ENCODE data around the gene SIVA1. TPM values are rescaled to one million over a fixed set of nuclear protein-coding genes. Genes with fewer than 3 reads are reported as not detected.

The SIVA1 gene
- total RNA-seq, 1 donor from 2014 or later = 47.0 TPM

- peaks cover 10% of the 10 kb centered on the region for H3K9me3 Mint-ChIP-seq (ENCODE audit: low read depth)
- TF ChIP-seq CTCF (IDR thresholded peaks at IDR 0.05) = no peak
- DNase-seq (ENCODE audit: low spot score) = no peak
- no peaks in the 10 kb centered on the region for H3K27me3 Mint-ChIP-seq (ENCODE audit: low read depth)
- no peak overlapping the region for H3K27ac Mint-ChIP-seq (ENCODE audit: unreplicated experiment)
- H3K4me3 Mint-ChIP-seq (ENCODE audit: unreplicated experiment) = no peak overlapping the region
- peaks cover 18% of the 10 kb centered on the region for H3K36me3 Mint-ChIP-seq (ENCODE audit: low read depth)
- H3K4me1 Mint-ChIP-seq (ENCODE audit: low read depth) = peaks cover 11% of the 10 kb centered on the region
These were observed 14.1 kb downstream of the SIVA1 start for GRCh38 chr14:104766863-104767633.

- Mint-ChIP-seq H3K27ac (ENCODE audit: unreplicated experiment) (no peak overlapping the region), H3K4me1 (ENCODE audit: low read depth) (peaks cover 11% of the 10 kb centered on the region), H3K4me3 (ENCODE audit: unreplicated experiment) (no peak overlapping the region), H3K27me3 (ENCODE audit: low read depth) (no peaks in the 10 kb centered on the region), H3K36me3 (ENCODE audit: low read depth) (peaks cover 17% of the 10 kb centered on the region), H3K9me3 (ENCODE audit: low read depth) (peaks cover 10% of the 10 kb centered on the region)
- DNase-seq (ENCODE audit: low spot score) = no peak
- TF ChIP-seq CTCF (IDR thresholded peaks at IDR 0.05) = no peak
These were observed 14.6 kb downstream of the SIVA1 start for GRCh38 chr14:104767634-104767918.

- Mint-ChIP-seq H3K36me3 (ENCODE audit: low read depth) (peaks cover 14% of the 10 kb centered on the region), H3K27ac (ENCODE audit: unreplicated experiment) (peak overlapping the region; percentile 22), H3K4me3 (ENCODE audit: unreplicated experiment) (no peak overlapping the region), H3K9me3 (ENCODE audit: low read depth) (peaks cover 10% of the 10 kb centered on the region), H3K27me3 (ENCODE audit: low read depth) (no peaks in the 10 kb centered on the region), H3K4me1 (ENCODE audit: low read depth) (peaks cover 11% of the 10 kb centered on the region)
- DNase-seq (ENCODE audit: low spot score) = no peak
- TF ChIP-seq CTCF (IDR thresholded peaks at IDR 0.05) = peak; percentile 93
These were observed 15.7 kb downstream of the SIVA1 start for GRCh38 chr14:104768437-104769323.

GRCh38 chr14:104769324-104770071, 16.6 kb downstream of the SIVA1 start:
- H3K4me3 Mint-ChIP-seq (ENCODE audit: unreplicated experiment) = no peak overlapping the region
- H3K27ac Mint-ChIP-seq (ENCODE audit: unreplicated experiment) = no peak overlapping the region
- H3K4me1 Mint-ChIP-seq (ENCODE audit: low read depth) = peaks cover 11% of the 10 kb centered on the region
- TF ChIP-seq CTCF (IDR thresholded peaks at IDR 0.05) = no peak
- H3K36me3 Mint-ChIP-seq (ENCODE audit: low read depth) = peaks cover 14% of the 10 kb centered on the region
- peaks cover 10% of the 10 kb centered on the region for H3K9me3 Mint-ChIP-seq (ENCODE audit: low read depth)
- no peaks in the 10 kb centered on the region for H3K27me3 Mint-ChIP-seq (ENCODE audit: low read depth)
- DNase-seq (ENCODE audit: low spot score) = no peak

GRCh38 chr14:104770072-104770579, 17.2 kb downstream of the SIVA1 start:
- no peaks in the 10 kb centered on the region for H3K27me3 Mint-ChIP-seq (ENCODE audit: low read depth)
- no peak for DNase-seq (ENCODE audit: low spot score)
- TF ChIP-seq CTCF (IDR thresholded peaks at IDR 0.05) = no peak
- peaks cover 11% of the 10 kb centered on the region for H3K4me1 Mint-ChIP-seq (ENCODE audit: low read depth)
- peaks cover 14% of the 10 kb centered on the region for H3K36me3 Mint-ChIP-seq (ENCODE audit: low read depth)
- peaks cover 10% of the 10 kb centered on the region for H3K9me3 Mint-ChIP-seq (ENCODE audit: low read depth)
- no peak overlapping the region for H3K27ac Mint-ChIP-seq (ENCODE audit: unreplicated experiment)
- H3K4me3 Mint-ChIP-seq (ENCODE audit: unreplicated experiment) = no peak overlapping the region
